GM19240 (cell line): ENCODE results near the gene ADO.
"Not testable (repeated sequence)": the region's sequence is repeated elsewhere in the genome, so short reads cannot be mapped to it uniquely, and the experiment has no call there.

ENCODE experiments used
- DNase-seq: peaks from one replicate; pipeline ENCODE4 v3.0.0; 2011; ENCODE audit warnings: low spot score; ENCODE audit not compliant: insufficient read length

Gene ADO

DNA sequence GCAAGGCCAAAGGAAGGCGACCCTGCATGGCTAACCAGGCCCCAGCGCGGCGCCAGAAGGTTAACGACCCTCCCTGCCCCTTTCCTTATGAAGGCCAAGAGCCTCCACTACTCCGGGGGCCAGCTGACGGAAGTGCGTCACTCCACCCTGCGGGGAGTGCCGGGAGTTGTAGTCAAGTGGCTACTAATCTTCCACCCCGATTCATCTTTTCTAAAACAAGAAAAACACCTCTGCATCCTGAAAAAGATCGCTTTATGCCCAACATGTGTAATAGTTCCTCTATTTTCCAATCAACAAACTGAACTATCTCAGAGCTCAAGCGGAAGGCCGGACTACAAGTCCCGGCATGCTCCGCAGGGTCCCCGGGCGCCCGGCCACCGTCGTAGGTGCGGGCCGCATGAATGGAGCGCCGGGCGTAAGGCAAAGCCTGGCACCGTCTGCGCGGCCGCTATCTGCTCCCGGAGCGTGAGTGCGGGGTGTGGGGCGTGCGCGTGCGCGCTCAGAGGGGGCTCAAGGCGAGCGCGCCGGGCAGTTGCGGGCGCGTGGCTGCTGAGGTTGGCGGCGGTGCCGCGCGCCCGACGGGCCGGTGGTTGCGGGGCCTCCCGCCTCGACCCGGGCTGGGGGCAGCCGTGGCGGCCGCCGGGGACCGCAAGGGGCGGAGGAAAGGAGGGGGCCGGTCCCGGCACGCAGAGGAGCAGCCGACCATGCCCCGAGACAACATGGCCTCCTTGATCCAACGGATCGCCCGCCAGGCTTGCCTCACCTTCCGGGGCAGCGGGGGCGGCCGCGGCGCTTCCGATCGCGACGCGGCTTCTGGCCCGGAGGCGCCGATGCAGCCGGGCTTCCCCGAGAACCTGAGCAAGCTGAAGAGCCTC lies at the start of gene ADO:
ADO (plus strand) TSS at position 365 of the 875 bp plus-strand sequence; CDS start at position 705, 340 bp downstream.
- DNase-seq: peak; percentile 63

DNA sequence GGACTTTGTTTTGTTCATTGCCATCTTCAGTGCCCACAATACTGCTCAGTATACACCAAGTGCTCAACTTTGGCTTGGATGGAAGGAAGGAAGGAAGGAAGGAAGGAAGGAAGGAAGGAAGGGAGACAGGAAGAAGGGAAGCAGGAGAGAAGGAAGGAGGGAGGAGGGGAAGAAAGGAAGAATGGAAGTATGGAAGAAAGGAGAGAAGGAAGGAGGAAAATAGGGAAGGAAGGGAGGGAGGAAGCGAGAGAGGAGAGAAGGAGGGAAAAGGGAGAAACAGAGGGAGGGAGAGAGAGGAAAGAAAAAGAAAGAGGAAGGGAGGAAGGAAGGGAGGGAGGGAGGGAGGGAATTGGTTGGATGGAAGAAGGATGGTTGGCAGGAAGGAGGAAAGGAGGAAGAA lies 49.6 kb upstream of the ADO start:
- no peak for DNase-seq

DNA sequence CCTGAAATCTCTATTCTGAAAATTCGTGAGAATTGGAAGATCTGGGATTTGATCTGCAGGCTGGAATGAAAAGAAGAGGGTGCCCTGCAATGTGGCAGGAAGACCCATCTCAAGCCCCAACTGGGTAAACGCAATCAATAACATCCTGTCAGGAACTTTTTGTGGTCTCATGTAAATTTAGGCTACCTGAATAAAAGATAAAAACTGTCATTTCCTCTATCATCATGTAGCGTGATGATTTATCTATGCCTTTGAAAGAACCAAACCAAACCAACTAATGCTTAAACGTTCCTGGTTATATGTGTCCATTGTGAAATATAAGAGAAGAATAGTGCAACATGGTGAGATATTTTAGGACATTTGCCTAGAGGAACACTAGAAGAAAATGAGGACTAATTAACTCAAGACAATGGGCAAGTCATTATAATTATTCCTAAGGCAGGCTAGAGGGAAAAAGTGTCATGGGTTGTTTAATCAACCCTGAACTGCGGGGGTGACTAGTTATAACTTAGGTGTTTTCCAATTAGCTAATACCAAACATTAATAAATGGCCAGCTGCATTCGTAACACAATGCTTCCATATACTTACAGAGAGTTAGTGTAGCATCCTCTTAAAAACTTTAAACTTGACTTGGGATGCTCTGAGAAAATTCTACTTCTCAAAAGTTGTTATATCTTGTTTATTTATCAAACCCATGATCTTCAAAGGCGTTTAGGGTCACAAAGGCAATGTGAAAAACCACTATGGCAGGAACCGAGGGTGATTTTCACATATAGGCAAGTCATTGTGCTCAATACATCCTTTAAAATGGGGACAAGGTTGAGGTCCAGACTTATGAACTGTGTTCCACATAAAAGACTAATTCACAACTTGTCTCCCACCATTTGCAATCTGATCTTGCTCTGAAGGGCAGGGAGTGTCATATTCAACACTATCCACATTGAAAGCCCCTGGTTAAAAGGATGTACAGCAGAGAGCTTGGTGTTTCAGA lies 48.6 kb upstream of the ADO start:
- DNase-seq: no peak

DNA sequence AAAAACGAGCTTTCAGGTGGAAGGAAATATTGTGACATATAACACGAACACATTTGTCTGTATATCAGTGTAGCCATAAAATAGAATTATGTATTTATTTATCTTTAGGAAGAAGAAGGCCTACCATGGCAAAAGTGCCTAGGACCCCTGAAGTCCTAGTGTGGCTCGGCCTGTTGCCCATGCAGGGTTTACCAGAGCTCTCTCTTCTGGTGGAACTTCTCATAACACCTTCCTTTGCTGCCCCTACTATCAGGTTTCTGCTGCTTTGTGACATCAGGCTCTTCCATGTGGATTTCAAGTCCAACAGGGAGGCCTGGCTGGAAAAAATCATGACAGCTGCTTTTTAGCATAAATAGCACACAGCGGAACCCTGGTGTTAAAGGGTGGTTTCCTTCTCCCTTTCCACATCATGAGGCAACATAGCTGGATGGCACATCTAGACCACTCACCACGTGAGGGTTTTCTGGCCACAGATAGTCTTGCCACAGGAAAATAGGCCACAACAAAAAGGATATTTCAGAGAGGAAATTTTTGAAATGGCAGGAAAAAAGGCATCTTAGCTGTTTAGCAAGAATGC lies 44.8 kb upstream of the ADO start:
- no peak for DNase-seq

DNA sequence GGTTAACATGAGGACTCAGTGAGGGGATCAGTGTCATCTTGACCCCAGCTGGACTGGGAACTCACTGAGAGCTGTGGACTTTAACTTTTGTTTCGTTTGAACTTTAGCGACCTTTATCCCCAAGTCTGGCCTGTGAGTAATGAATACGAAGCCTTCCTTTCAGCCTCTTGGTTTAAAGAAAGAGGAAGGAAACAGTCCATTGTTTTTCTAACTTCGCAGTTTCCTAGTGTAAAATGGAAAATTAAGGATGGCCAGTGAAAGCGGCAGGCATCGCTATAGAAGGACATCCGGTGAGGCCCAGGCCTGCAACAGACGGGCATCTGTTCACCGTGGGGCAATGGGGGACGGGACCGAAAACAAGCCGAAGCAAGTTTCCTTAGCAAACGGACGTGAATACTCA lies 44.1 kb upstream of the ADO start:
- no peak for DNase-seq

DNA sequence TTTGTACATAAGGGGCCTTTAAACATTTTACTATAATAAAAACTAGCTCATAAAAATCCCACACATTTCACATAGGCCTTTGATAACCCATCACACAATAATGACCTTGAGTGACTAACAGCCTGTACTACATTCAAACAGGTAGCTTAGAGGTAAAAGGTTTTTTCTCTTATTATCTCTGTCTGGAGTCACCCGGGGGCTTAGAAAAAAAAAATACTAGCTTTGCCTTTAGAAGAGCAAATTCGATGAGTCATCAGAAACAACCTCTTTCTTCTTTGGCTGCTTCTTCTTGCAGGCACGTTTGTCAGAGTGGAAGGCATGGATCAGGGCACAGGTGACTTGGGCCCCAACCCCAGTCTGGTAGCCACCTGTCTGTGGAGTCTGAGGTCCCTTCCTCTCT lies 43.4 kb upstream of the ADO start:
- no peak for DNase-seq

DNA sequence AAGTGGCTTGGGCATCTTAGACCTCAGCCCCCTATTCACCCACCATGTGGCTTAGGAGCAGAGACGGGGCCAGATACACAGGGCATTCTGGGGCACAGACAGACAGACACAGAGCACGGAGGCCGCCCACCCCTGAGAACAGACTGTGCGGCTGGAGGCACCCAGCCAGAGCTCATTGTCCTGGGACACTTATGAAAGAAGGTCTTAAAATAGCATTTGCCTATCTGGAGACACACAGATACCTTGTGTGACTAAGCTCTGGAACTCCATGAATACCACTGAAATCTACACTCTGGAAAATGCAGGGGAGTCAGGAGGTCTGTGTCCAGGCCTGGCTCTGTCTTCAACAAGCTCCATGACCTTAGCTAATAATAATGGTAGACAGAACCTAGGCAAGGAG lies 41.4 kb upstream of the ADO start:
- no peak for DNase-seq

DNA sequence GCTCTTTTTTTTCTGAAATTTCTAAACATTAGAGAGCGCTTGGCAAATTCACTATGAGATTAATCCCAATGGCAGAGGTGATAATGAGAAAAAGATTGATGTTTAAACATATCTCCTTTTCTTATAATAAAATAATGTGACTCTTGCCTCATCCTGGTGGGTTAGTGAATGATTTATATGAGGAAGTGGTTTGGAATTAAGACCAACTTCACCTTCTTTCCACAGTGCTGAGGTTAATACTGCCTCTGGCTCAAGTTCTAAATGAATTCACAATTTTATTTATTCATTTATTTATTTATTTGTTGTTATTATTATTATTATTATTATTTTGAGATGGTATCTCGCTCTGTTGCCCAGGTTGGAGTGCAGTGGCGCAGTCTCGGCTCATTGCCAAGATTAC lies 40.5 kb upstream of the ADO start:
- no peak for DNase-seq

DNA sequence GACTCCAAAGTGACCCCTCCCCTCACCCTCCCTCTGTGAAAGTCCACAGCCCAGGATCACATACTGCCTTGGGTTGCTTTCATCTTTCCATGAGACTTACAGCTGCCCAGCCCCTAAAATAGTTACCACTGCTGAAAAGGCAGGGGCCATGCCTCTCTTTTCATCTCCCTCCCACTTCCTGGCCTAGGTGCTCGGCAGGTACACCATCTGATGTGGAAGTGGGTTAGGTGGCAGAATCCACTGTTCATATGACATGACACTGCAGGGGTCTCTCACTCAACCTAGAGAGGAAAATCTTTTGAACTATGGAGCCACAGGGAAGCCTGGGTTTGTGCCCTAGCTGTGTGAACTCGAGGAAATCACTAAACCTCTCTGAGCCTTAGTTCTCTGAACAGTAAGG lies 38.8 kb upstream of the ADO start:
- no peak for DNase-seq

DNA sequence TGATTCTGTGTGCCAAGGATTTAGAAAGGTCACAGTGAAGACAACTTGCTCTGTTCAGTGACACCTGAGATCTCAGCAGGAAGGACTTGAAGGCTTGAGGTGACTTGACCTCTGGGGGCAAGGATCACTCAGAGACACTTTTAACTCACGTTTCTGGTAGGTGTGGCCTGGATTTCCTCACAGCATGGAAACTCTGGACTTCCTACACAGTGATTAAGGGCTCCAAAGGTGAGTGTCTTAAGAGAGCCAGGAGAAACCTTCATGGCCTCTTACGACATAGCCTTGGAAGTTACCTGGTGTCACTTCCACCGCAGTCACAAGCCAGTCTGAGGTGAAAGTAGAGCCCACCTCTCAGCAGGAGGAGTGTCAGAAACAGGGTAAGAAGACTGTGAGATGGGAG lies 38.1 kb upstream of the ADO start:
- DNase-seq: no peak

DNA sequence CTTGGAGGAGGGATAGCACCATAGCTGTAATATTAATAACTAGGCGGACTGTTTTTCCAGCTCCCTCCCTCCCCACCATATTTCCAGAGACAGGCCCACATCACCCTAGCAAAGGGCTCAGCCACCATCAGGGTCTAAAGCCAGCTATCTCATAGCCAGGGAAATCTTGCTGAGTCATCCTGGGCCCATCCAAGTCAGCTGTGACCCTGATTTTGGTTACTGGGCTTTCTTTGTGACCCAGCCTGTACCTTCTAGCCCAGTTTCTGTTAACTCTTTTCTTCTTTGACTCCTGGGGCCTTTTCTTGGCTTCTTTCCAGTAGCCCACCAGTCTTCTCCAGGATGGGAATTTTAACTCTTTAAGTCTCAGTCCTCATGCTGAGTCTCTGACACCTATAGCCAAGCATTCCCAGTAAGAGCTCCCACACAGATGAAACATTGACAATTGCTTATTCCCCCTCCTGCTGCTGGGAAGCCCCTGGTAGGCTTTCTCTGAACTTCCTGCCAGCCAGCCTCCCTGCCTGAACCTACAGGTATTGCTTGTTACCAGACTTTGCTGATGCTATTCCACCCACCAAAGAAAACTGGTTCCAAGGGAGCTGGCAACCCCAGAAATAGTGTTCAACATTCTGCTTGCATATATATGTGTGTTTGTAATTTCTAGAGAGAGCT lies 34.8 kb upstream of the ADO start:
- DNase-seq: no peak

DNA sequence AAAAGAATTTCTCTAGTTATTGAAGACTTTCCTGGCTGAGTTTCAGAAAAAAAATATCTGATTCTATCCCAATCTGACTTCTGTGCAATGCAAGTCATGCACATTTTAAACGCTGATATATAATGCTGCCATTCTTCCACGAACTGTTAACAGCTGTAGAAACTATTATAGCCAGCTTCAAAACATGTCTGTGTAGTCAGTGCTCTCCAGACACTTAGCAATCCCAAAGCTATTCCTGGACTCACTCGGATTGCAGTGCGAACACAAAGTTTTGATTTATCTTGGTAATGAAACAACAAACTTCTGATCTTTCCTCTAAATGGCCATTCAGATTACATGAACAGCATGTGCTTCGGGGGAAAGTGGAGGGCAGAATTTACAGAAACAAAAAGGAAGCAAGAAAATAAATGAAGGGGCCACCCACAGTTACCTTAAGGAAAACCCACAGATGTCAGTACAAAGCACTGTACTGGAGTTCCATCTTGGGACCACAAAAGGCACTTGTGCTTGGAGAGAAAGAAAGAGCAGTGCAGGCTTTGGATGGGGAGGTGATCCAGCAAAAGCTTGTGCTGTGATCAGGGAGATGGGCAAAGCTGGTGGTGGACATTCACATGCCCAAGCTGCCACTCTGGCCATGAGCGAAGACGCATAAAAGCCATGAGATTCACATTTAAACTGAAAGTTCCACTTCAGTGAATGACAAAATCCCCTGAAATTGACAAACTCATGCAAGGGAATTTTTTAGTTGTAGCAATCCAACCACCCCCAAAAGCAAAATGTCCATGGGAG lies 32.1 kb upstream of the ADO start:
- no peak for DNase-seq

DNA sequence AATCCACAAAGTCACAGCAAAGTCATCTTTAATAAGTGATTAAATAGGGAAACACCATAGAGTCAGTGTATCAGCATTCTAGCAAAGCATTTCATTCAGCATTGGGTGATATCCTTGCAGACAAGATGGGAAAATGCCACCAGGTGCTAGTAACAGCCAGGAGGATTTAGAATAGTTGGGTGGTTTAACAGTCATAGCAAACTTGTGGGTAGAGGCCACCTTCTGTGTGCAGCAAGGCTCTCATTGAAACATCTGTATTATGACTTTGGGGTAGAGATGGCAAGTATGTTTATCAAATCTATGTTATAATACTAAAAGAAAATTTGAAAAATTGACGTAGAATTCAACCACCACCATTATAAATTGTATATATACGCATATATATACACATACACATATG lies 26.4 kb upstream of the ADO start:
- no peak for DNase-seq

DNA sequence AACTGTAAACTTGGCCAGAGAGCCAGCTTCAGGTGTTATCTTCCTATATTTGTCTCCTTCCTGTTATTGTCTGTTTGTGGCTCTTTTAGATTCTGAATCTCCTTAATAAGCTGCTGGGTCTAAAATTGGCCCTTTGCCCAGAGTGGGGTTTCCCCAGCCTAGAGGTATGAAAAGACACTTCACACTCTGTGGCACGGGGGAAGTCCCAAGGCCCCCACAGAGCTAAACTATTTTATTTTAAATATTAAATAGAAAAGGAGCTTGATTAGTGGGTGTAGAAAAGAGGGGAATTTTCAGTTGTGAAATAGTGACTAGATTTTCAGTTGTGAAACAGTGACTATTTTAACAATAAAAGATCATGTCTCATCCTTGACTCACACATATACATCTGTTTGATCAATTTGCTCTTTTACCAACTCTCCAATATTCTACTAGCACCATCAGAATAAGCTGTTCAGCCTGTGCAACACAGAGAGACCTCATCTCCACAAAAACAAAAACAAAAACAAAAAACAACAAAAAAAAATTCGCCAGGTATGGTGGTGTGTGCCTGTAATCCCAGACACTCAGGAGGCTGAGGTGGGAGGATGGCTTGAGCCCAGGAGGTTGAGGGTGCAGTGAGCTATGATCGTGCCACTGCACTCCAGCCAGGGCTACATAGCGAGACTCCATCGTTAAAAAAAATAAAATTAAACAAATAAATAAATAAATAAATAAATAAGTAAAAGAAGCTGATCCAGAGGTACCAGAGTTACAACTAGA lies 24.9 kb upstream of the ADO start:
- DNase-seq: peak; percentile 28

DNA sequence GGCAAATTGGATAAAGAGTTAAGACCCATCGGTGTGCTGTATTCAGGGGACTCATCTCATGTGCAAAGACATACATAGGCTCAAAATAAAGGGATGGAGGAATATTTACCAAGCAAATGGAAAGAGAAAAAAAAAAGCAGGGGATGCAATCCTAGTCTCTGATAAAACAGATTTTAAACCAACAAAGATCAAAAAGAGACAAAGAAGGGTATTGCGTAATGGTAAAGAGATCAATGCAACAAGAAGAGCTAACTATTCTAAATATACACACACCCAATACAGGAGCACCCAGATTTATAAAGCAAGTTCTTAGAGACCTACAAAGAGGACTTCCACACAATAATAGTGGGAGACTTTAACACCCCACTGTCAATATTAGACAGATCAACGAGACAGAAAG lies 20.0 kb upstream of the ADO start:
- not testable (repeated sequence) for DNase-seq

DNA sequence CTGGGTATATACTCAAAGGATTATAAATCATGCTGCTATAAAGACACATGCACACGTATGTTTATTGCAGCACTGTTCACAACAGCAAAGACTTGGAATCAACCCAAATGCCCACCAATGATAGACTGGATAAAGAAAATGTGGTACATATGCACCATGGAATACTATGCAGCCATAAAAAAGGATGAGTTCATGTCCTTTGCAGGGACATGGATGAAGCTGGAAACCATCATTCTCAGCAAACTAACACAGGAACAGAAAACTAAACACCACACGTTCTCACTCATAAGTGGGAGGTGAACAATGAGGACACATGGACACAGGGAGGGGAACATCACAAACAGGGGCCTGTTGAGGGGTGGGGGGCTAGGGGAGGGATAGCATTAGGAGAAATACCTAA lies 16.2 kb upstream of the ADO start:
- DNase-seq: not testable (repeated sequence)

DNA sequence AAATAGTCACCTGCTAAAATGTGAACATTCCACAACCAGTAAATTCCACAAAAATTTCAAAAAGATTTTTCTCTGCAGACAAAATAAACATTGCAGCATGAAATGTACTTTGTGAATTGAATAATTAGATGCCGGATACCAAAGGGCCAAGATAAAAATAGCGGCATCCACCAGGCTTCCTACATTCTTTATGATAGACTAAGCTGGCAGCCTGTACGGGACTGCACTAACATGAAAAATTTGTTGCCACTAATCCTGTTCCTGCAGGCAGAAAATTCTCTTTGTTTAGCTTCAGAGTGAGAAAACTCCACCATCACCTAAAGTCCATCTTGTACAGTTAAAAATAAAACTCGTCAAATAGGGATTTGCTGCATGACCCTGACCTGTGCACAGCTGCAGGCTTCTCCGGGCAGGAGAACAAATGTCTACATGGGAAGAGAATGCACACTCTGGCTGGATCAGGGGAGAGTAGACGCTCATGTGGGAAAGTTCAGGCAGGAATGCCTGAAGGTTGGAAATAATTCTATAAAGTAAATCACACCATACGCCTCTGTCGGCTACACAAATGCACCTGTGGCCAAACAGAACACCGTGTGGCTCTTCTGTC lies 15.6 kb upstream of the ADO start:
- DNase-seq: no peak

DNA sequence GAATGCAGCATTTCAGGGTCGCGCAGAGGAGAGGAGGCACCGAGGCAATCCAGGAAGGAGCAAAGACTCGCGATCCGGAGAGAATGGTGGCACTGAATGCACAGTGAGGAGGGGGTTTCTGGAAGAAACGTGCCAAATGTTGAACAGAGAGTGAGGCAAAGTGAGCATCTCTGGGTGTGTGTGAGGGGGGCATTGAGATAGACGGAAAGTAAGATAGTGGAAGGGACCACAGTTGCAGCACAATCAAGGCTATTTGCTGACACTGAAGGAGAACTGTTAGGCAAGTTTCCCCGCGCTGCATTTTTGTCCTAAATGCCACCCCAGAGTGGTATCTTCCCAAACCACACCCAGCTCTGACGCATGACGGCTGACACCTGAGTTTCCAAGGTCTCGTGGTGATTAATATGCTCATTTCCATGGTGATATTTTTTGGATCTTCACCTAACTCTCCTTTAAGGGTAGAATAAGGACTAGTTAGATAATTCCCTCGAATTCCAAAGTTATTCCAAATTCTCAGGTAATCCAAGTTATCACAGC lies 14.4 kb upstream of the ADO start:
- DNase-seq: no peak

DNA sequence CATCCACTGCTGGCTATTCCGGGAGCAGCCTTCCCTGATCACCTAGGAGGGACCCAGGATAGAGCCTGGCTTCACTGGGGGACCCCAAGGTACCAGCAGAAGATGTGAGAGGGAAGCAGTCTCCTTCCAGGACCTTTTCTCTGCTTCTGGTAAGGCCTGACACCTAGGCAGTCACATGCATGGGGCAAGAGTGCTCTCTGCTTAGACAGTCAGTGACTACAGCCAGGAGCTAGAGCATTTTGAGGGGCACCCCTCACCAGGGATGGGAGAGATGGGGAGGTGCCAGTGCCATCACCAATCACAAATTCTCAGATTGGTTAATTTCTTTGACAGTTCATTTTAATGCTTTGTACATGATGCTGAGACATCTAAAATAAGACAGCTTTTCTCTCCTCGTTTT lies 13.9 kb upstream of the ADO start:
- no peak for DNase-seq
